22Rv1 (cell line): ENCODE data around the gene AGTR1.
"Not testable (repeated sequence)": the region's sequence is repeated elsewhere in the genome, so short reads cannot be mapped to it uniquely, and the experiment has no call there.

ENCODE experiments used
- H3K27ac ChIP-seq: fragments of 450-650 bp; 2 replicates; pipeline ENCODE4 v1.5.1; 2017
- CTCF ChIP-seq: fragments of 450-650 bp; IDR thresholded peaks from 2 replicates; pipeline ENCODE4 v1.5.1; 2017; ENCODE audit warnings: mild to moderate bottlenecking
- ZFX ChIP-seq: fragments of 450-650 bp; IDR thresholded peaks from 2 replicates; pipeline ENCODE4 v1.6.1; 2017; ENCODE audit warnings: antibody characterized with exemption, borderline replicate concordance

The AGTR1 gene

GRCh38 chr3:148748283-148748682, 50.6 kb downstream of the AGTR1 start:
- H3K27ac ChIP-seq, result no peak overlapping the region
- TF ChIP-seq CTCF (no peak), ZFX (no peak)

- no peak overlapping the region for H3K27ac ChIP-seq
- TF ChIP-seq ZFX, result no peak
- TF ChIP-seq CTCF, result no peak
These were observed 52.6 kb downstream of the AGTR1 start for GRCh38 chr3:148750296-148750695.

GRCh38 chr3:148751461-148751860, 53.8 kb downstream of the AGTR1 start:
- H3K27ac ChIP-seq, result no peak overlapping the region
- no peak for TF ChIP-seq CTCF
- TF ChIP-seq ZFX, result no peak

DNA sequence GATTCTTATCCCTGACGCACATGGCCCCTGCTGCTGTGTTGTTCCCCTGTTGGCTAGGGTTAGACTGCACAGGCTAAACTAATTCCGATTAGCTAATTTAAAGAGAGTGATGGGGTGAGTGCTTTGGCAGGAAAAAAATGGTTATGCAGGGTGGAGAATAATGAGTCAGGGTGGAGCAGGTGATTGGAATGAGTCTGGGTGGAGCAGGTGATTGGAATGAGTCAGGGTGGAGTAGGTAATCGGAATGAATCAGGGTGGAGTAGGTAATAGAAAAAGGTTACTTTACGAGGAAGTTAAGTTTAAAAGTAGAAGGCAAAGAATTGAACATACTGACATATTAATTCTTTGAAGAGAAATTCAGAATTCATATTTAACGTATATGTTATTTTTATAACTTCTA, 55.7 kb downstream of the AGTR1 start:
- H3K27ac ChIP-seq, result not testable (repeated sequence)

DNA sequence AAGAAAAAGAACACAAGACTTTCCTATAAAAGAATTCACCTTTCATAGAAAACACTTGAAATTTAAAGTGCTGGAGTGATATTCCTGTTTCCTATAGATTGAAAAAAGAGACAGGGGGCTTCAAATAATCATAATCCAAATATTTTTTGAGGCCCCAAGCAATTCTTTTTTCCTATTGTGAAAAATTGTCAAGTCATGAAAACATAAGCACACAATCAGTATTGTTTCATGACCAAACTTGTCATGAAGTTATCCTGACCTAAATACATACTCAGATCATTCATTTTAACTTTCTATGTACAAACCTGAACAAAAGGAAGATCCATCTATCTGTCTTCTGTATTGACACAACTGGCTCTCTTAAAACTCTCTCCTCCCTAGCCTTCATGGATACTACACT, 57.9 kb downstream of the AGTR1 start:
- TF ChIP-seq CTCF, result no peak
- no peak for TF ChIP-seq ZFX
- no peak overlapping the region for H3K27ac ChIP-seq

DNA sequence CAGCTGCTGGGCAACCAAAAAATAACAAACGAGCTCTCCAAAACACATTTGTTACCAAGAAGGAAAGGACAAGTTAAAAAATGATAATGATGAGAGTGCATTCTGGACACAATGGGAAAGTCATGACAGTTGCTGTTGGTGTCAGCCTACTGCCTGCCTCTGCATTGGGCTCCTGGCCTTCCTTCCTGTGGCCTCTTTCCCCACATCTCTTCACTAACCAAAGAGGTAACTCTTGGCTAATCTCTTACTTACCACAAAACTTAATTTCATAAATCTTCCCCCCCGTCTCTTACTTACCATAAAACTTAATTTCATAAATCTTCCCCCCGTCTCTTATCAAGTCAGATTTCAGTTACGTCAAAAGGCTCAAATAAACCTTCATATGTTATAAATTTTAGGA, 58.6 kb downstream of the AGTR1 start:
- H3K27ac ChIP-seq, result no peak overlapping the region
- TF ChIP-seq ZFX (no peak), CTCF (no peak)

DNA sequence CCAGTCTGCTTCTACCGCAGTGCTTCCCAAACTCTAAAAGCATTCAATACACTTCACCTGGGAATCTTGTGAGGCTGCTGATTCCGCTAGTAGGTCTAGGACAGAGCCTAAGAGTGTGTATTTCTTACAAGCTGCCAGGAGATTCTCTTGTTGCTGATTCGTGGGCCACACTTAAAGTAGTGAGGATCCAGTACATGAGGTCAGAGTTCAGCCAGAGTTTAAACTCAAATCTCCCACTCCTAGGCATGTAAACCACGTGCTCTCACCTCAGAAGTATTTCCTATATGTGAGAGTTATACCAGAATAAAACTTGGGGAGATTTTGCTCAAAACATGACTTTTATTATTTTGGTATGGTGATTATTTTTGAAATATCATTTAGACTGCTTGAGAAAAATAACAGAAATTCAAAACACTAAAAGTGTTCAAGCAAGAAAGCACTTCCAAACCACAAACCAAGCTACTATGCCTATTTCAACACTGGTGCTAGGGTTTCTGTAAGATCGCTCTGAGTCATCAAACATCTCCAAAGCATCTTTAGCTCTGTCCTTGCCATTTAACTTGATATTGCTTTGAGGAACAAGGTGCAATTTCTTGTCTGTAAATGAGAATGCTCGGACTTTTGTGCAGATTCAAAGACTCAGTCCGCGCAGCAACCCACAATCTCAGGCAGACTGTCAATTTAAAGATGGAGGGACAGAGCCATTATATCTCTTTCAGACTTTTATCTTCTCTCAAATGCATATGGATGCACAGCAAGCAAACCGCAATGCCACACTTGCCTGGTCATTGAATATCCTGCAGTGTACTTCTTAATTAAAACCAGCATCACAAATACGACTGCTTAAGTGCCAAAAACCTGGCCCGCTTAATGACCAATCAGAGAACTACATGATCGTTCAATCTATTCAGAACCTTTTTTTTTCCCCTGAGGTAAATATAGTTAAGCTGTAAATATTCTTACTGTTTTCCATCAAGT, 59.8 kb downstream of the AGTR1 start:
- H3K27ac ChIP-seq, result no peak overlapping the region
- TF ChIP-seq ZFX (no peak), CTCF (no peak)
